Endothelial cell of umbilical vein (primary cell): ENCODE data around the gene ITGAX. TPM values are rescaled to one million over a fixed set of nuclear protein-coding genes. Genes with fewer than 3 reads are reported as not detected.

Experiments used
- BruUV-seq: library from RNA; stranded (reverse); fragments of 400-500 nt; replicated peaks from 2 replicates; lab custom pipeline; 2021; lab: Mats Ljungman, UMichigan
- CTCF ChIA-PET: fragments of 300-600, 350-600 bp; sonication (Branson Sonifier 250); formaldehyde crosslinking; loops from one replicate; lab custom pipeline; 2021; ENCODE audit warnings: antibody characterized with exemption, inconsistent platforms; lab: Charles Lee
- POLR2A ChIA-PET: fragments of 300-600, 350-600 bp; sonication (Branson Sonifier 250); formaldehyde crosslinking; loops from one replicate; lab custom pipeline; 2021; ENCODE audit warnings: antibody characterized with exemption, inconsistent platforms; lab: Charles Lee
- DNase-seq: peaks from one replicate; pipeline ENCODE4 v3.0.0-alpha.2; 2011; ENCODE audit warnings: low read depth, low spot score
- FAIRE-seq: peaks from 2 replicates; lab custom pipeline; 2011; peaks lifted over from hg19 to GRCh38; lab: Jason Lieb, UNC
- H2AFZ ChIP-seq: 2 replicates; pipeline ENCODE4 v1.6.0; 2012; ENCODE audit warnings: low read depth, low read length, control low read depth, inconsistent platforms
- H3K27ac ChIP-seq: 2 replicates; pipeline ENCODE4 v1.5.1; 2011; ENCODE audit warnings: low read depth, mild to moderate bottlenecking, control low read depth, low read length, moderate library complexity; ENCODE audit not compliant: insufficient read depth
- H3K27me3 ChIP-seq, 2 experiments: 2 replicates each; pipeline versions ENCODE4 v1.6.0 to v1.6.1; 2011; ENCODE audit warnings: low read length in 2 of 2, mixed read lengths in 1 of 2; ENCODE audit not compliant: control insufficient read depth in 2 of 2, insufficient read depth in 2 of 2
- H3K36me3 ChIP-seq, 2 experiments: 2 replicates in 1 of 2; 3 replicates in 1 of 2; pipeline ENCODE4 v1.5.1; 2011; ENCODE audit warnings: low read length in 2 of 2, mild to moderate bottlenecking in 1 of 2, moderate library complexity in 1 of 2; ENCODE audit not compliant: control insufficient read depth in 2 of 2, insufficient read depth in 2 of 2; ENCODE audit errors: extremely low read depth in 1 of 2
- H3K4me1 ChIP-seq: 3 replicates; pipeline ENCODE4 v1.5.1; 2011; ENCODE audit warnings: mild to moderate bottlenecking, low read length; ENCODE audit not compliant: control insufficient read depth, insufficient read depth; ENCODE audit errors: extremely low read depth
- H3K4me2 ChIP-seq: 2 replicates; pipeline ENCODE4 v1.6.1; 2011; ENCODE audit warnings: low read length, control low read depth, mixed read lengths; ENCODE audit not compliant: insufficient read depth
- H3K4me3 ChIP-seq, 3 experiments: fragments of 200-600 bp in 1 of 3; sonication (generic), shearing (Covaris generic) in 1 of 3; replicated peaks in 1 of 3; 2 replicates each; pipeline ENCODE4 v1.5.1; 2011 to 2016; ENCODE audit warnings: control low read depth in 3 of 3, low read length in 3 of 3, mild to moderate bottlenecking in 2 of 3, inconsistent platforms in 1 of 3, low read depth in 1 of 3, moderate library complexity in 1 of 3; ENCODE audit not compliant: insufficient read depth in 1 of 3
- H3K79me2 ChIP-seq: 2 replicates; pipeline ENCODE4 v1.6.0; 2012; ENCODE audit warnings: low read length, inconsistent platforms; ENCODE audit not compliant: control insufficient read depth, insufficient read depth
- H3K9ac ChIP-seq: replicated peaks from 2 replicates; pipeline ENCODE3; 2011; ENCODE audit warnings: low read length, control low read depth; ENCODE audit not compliant: insufficient read depth; ENCODE audit errors: extremely low read depth
- H3K9me1 ChIP-seq: replicated peaks from 3 replicates; pipeline ENCODE4 v1.6.0; 2011; ENCODE audit warnings: mild to moderate bottlenecking, low read length; ENCODE audit not compliant: control insufficient read depth, insufficient read depth; ENCODE audit errors: extremely low read depth
- H3K9me3 ChIP-seq: replicated peaks from 2 replicates; pipeline ENCODE4 v1.5.1; 2012; ENCODE audit warnings: low read length, inconsistent platforms; ENCODE audit not compliant: control insufficient read depth, insufficient read depth
- H4K20me1 ChIP-seq: replicated peaks from 2 replicates; pipeline ENCODE3; 2011; ENCODE audit warnings: mild to moderate bottlenecking, low read length; ENCODE audit not compliant: control insufficient read depth, insufficient read depth; ENCODE audit errors: extremely low read depth
- FOS ChIP-seq: IDR thresholded peaks from 2 replicates; pipeline ENCODE4 v1.6.1; 2011; ENCODE audit warnings: mild to moderate bottlenecking, low read length, moderate library complexity, borderline replicate concordance; ENCODE audit not compliant: insufficient read depth
- GATA2 ChIP-seq: IDR thresholded peaks from 2 replicates; pipeline ENCODE4 v1.7.0; 2011; ENCODE audit warnings: low read depth, mild to moderate bottlenecking, moderate library complexity, mixed read lengths, low read length; ENCODE audit not compliant: insufficient read length, insufficient read depth
- JUN ChIP-seq: IDR thresholded peaks from 2 replicates; pipeline ENCODE4 v1.6.1; 2011; ENCODE audit warnings: borderline replicate concordance, low read depth; ENCODE audit not compliant: insufficient read length, insufficient read depth
- MAX ChIP-seq: IDR thresholded peaks from 2 replicates; pipeline ENCODE4 v1.6.1; 2011; ENCODE audit not compliant: insufficient read depth, insufficient read length
- MYC ChIP-seq: IDR thresholded peaks from one replicate; pipeline ENCODE4 v1.6.1; 2011; ENCODE audit warnings: mild to moderate bottlenecking, low read depth, low read length
- POLR2A ChIP-seq: IDR thresholded peaks from 2 replicates; pipeline ENCODE4 v1.6.1; 2012; ENCODE audit warnings: low read depth, mild to moderate bottlenecking, control low read depth, low read length
- POLR2AphosphoS5 ChIP-seq: IDR thresholded peaks from 2 replicates; pipeline ENCODE4 v1.6.1; 2012; ENCODE audit warnings: low read depth, mild to moderate bottlenecking, control low read depth, low read length, moderate library complexity; ENCODE audit not compliant: insufficient read depth
- dilution Hi-C: fragments of 300-500 bp; cut with MboI; formaldehyde crosslinking; loops from one replicate; pipeline ENCODE4 v1.15.0; 2019; ENCODE audit warnings: low sequenced_read_pairs; ENCODE audit not compliant: extremely low pct_ligation_motif_present
- intact Hi-C: fragments of 100-400 bp; cut with micrococcal nuclease; formaldehyde crosslinking; loops from one replicate; pipeline ENCODE4 v1.10.0; 2022
- polyA plus RNA-seq, 4 experiments: library from polyadenylated mRNA; depleted of rRNA in 3 of 4; stranded (reverse) in 3 of 4; unstranded in 1 of 4; fragments of >200 nt; gene quantifications; 2 replicates each; pipeline versions ENCODE4 v1.2.1 to v1.2.3, GENCODE V29; 2011 to 2012; ENCODE audit warnings: missing spikeins in 1 of 4
- total RNA-seq: library from RNA; stranded (reverse); gene quantifications from 2 replicates; pipeline ENCODE4 v1.2.3, GENCODE V29; 2021
- TF ChIP-seq, protein P1 (sequence below), 2 donors: IDR thresholded peaks; 1 replicate in 1 of 2; 2 replicates in 1 of 2; pipeline ENCODE4 v1.5.1; 2011; ENCODE audit warnings: low read length in 2 of 2, mild to moderate bottlenecking in 2 of 2, moderate library complexity in 2 of 2, control low read depth in 1 of 2, inconsistent platforms in 1 of 2, low read depth in 1 of 2; ENCODE audit not compliant: insufficient read depth in 1 of 2; ENCODE audit errors: extremely low read depth in 1 of 2

ITGAX gene
- total and polyA plus RNA-seq, 2 donors (not counting 3 experiments of a cell fraction or from before 2014, with no cell fraction given): 0.18 to 1.4 TPM

DNA sequence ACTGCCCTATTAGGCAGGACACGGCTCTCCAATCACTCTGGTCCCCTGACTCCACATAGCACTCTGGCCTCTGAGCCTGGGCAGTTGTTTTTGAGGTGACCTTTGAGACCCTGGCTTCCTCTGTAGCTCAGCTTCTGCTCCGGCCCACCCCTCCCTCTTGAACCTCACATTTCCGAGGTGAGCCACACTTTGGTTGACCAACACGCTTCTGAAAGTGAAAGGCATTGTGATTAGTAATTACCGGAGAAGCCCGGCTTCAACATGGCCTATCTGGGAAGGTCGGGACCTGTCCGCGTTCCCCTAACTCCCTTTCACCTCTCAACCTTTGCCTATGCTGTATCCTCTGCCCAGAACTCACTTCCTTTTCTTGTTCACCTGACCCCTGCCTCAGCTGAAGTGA is 10.3 kb upstream of the ITGAX start:
- TF ChIP-seq GATA2 (no peak), MYC (no peak), FOS (no peak), MAX (no peak), POLR2A (no peak), POLR2AphosphoS5 (no peak), JUN (no peak)
- TF ChIP-seq, protein P1, sequence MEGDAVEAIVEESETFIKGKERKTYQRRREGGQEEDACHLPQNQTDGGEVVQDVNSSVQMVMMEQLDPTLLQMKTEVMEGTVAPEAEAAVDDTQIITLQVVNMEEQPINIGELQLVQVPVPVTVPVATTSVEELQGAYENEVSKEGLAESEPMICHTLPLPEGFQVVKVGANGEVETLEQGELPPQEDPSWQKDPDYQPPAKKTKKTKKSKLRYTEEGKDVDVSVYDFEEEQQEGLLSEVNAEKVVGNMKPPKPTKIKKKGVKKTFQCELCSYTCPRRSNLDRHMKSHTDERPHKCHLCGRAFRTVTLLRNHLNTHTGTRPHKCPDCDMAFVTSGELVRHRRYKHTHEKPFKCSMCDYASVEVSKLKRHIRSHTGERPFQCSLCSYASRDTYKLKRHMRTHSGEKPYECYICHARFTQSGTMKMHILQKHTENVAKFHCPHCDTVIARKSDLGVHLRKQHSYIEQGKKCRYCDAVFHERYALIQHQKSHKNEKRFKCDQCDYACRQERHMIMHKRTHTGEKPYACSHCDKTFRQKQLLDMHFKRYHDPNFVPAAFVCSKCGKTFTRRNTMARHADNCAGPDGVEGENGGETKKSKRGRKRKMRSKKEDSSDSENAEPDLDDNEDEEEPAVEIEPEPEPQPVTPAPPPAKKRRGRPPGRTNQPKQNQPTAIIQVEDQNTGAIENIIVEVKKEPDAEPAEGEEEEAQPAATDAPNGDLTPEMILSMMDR (IDR thresholded peaks at IDR 0.05; ENCODE audit: extremely low read depth in 1 of 2, insufficient read depth in 1 of 2, low read depth in 1 of 2, low read length in 2 of 2): no peak
- Histone ChIP-seq H3K27me3 (no peaks in the 10 kb centered on the region), H3K36me3 (no peaks in the 10 kb centered on the region), H3K9me1 (no peaks in the 10 kb centered on the region), H3K9me3 (no peaks in the 10 kb centered on the region), H3K9ac (no peak overlapping the region), H2AFZ (no peak overlapping the region), H3K4me1 (no peaks in the 10 kb centered on the region), H3K4me3 (no peak overlapping the region), H3K79me2 (no peaks in the 10 kb centered on the region), H3K27ac (no peak overlapping the region), H4K20me1 (no peaks in the 10 kb centered on the region), H3K4me2 (no peak overlapping the region)
- POLR2A ChIA-PET: no interaction called here
- CTCF ChIA-PET: no interaction called here
- intact Hi-C loops: no loop called here
- dilution Hi-C loops: no loop called here
- no peak for DNase-seq
- no peak for FAIRE-seq
- no TSS peak for BruUV-seq
